K562 (cell line): Measurements from ENCODE around the gene KBTBD4. TPM values are rescaled to one million over a fixed set of nuclear protein-coding genes. Genes with fewer than 3 reads are reported as not detected.

Experiments used
- CBX2 ChIP-seq: fragments of 200-600 bp; sonication (generic); IDR thresholded peaks from one replicate; pipeline ENCODE4 v1.6.1; 2012; ENCODE audit warnings: mild to moderate bottlenecking, low read length, inconsistent platforms; ENCODE audit not compliant: insufficient read depth, poor library complexity, severe bottlenecking
- CCAR2 ChIP-seq: fragments of 200-400 bp; formaldehyde crosslinking; IDR thresholded peaks from 2 replicates; pipeline ENCODE4 v1.6.1; 2017; ENCODE audit warnings: mild to moderate bottlenecking, low read depth, low read length
- DNMT1 ChIP-seq: fragments of 450-650 bp; IDR thresholded peaks from 2 replicates; pipeline ENCODE4 v1.6.1; 2016; ENCODE audit warnings: antibody characterized with exemption, mild to moderate bottlenecking
- HMG20B ChIP-seq: fragments of 250-450 bp; sonication (Bioruptor Pico); IDR thresholded peaks from 2 replicates; pipeline ENCODE4 v1.5.0; 2021; ENCODE audit warnings: mild to moderate bottlenecking
- LEF1 ChIP-seq: fragments of 450-650 bp; IDR thresholded peaks from 2 replicates; pipeline ENCODE4 v1.6.1; 2016; ENCODE audit warnings: mild to moderate bottlenecking
- MAFK ChIP-seq: IDR thresholded peaks from 2 replicates; pipeline ENCODE4 v1.6.1; 2011; ENCODE audit warnings: low read length, improper control_type of control experiment
- MCM5 ChIP-seq: fragments of 450-650 bp; IDR thresholded peaks from 2 replicates; pipeline ENCODE4 v1.6.1; 2016; ENCODE audit warnings: low read depth
- NCOA4 ChIP-seq: fragments of 450-650 bp; IDR thresholded peaks from 2 replicates; pipeline ENCODE4 v1.6.1; 2018; ENCODE audit warnings: mild to moderate bottlenecking; ENCODE audit not compliant: partially characterized antibody
- NFIC ChIP-seq: fragments of 450-650 bp; IDR thresholded peaks from 2 replicates; pipeline ENCODE4 v1.6.1; 2017; ENCODE audit warnings: mild to moderate bottlenecking, inconsistent platforms
- POLR2A ChIP-seq: fragments of 450-650 bp; conservative IDR thresholded peaks from 2 replicates; pipeline ENCODE4 v1.6.1; 2016
- PPARD ChIP-seq: fragments of 250-450 bp; sonication (Bioruptor Pico); IDR thresholded peaks from 2 replicates; pipeline ENCODE4 v1.8.0; 2022; ENCODE audit warnings: inconsistent platforms, mild to moderate bottlenecking, moderate library complexity
- PRPF4 ChIP-seq: fragments of 200-400 bp; formaldehyde crosslinking; IDR thresholded peaks from one replicate; pipeline ENCODE4 v1.6.1; 2017; ENCODE audit warnings: low read length, low read depth, mild to moderate bottlenecking; ENCODE audit not compliant: insufficient read depth, poor library complexity, severe bottlenecking
- RNF2 ChIP-seq: sonication (generic); IDR thresholded peaks from 2 replicates; pipeline ENCODE4 v1.6.1; 2016
- SRF ChIP-seq, 2 experiments: fragments of 250-450, 450-650 bp in 1 of 2; sonication (Bioruptor Pico) in 1 of 2; sonication (generic) in 1 of 2; formaldehyde crosslinking; IDR thresholded peaks; 2 replicates each; pipeline versions ENCODE4 v1.5.0 to v1.5.1; 2020 to 2022; ENCODE audit warnings: mild to moderate bottlenecking in 1 of 2, missing genetic modification reagents in 1 of 2
- TRIM28 ChIP-seq: fragments of 450-650 bp; IDR thresholded peaks from 2 replicates; pipeline ENCODE4 v1.6.1; 2017
- ZNF311 ChIP-seq: fragments of 250-450 bp; sonication (Bioruptor Pico); IDR thresholded peaks from 2 replicates; pipeline ENCODE4 v1.4.0; 2020; ENCODE audit warnings: mild to moderate bottlenecking, moderate library complexity
- ZNF778 ChIP-seq: fragments of 450-650 bp; formaldehyde crosslinking; IDR thresholded peaks from 2 replicates; pipeline ENCODE4 v1.4.0; 2020; ENCODE audit warnings: mild to moderate bottlenecking, moderate library complexity
- polyA plus RNA-seq, 8 experiments: library from polyadenylated mRNA; depleted of rRNA in 4 of 8; stranded (reverse) in 5 of 8; unstranded in 3 of 8; fragments of >200 nt; fragmentation: Nextera tagmentation in 2 of 8; fragmentation: Illumina TruSeq in 1 of 8; extraction: Ambion mirVana in 2 of 8; extraction: Trizol in 1 of 8; gene quantifications; 2 replicates each; pipeline versions ENCODE4 v1.2.1 to v1.2.3, GENCODE V29; 2011 to 2014; ENCODE audit warnings: inconsistent platforms in 1 of 8, missing spikeins in 1 of 8
- total RNA-seq, 7 experiments: library from RNA; depleted of rRNA in 6 of 7; stranded (reverse); fragments of >200 nt in 6 of 7; fragmentation: Illumina TruSeq in 2 of 7; extraction: Trizol in 2 of 7; gene quantifications; 2 replicates each; pipeline versions ENCODE4 v1.2.1 to v1.2.3, GENCODE V29; 2011 to 2021; ENCODE audit warnings: low replicate concordance in 1 of 7
- TF ChIP-seq, protein P1 (sequence below): sonication (generic); formaldehyde crosslinking; IDR thresholded peaks from 2 replicates; pipeline ENCODE4 v1.8.1; 2023; ENCODE audit warnings: missing genetic modification reagents, mild to moderate bottlenecking, borderline replicate concordance
- TF ChIP-seq, protein P2 (sequence below): sonication (generic); formaldehyde crosslinking; IDR thresholded peaks from 2 replicates; pipeline ENCODE4 v1.4.0; 2020; ENCODE audit warnings: mild to moderate bottlenecking, missing genetic modification reagents
- TF ChIP-seq, protein P3 (sequence below): fragments of 450-650 bp; IDR thresholded peaks from one replicate; pipeline ENCODE4 v1.6.1; 2018; ENCODE audit warnings: mild to moderate bottlenecking, moderate library complexity; ENCODE audit not compliant: partially characterized antibody
- TF ChIP-seq, protein P4 (sequence below): sonication (generic); formaldehyde crosslinking; IDR thresholded peaks from 2 replicates; pipeline ENCODE4 v1.5.0; 2020; ENCODE audit warnings: missing genetic modification reagents

Gene KBTBD4
- total and polyA plus RNA-seq, 9 of the 15 experiments (the other 6 are each of a cell fraction or from before 2014, with no cell fraction given), result 7.0 to 33.9 (median 13.3) TPM

DNA sequence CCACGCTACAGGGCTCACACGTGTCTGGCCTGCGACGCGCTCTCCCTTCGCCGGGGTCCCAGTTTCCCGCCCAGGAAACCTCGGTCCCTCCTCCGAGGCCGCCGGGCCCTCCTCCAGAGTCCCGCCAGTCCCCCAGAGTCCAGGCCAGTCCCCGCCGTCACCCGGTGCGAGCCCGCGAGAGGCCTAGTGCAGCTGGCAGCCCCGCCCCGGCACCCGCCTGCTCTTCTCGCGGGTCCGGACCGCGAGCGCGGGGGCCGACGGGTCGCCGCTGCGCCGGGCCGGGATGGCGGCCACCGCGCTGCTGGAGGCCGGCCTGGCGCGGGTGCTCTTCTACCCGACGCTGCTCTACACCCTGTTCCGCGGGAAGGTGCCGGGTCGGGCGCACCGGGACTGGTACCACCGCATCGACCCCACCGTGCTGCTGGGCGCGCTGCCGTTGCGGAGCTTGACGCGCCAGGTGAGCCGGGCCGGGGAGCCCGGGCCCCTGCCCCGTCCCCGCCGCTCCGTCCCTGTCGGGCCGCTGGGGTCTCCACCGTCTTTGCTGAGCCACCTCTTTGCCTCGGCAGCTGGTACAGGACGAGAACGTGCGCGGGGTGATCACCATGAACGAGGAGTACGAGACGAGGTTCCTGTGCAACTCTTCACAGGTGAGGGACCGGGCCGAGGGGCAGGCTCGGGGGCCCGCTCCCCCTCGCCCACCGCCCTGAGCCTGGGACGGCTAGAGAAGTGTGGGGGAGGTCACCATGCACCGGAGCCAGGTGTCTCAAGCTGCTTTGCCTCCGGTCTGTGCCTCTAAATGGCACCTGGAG lies 13.2 kb downstream of the KBTBD4 start, which contains the start of gene PTPMT1 (continued):
- TF ChIP-seq NFIC (peak; percentile 26), RNF2 (no peak; the same call in 1 of the 2 replicates), SRF (CRISPR knock-in tag; IDR thresholded peaks at IDR 0.05) (no peak; a peak in 1 of 4 replicates), POLR2A (peak; percentile 79), LEF1 (no peak), ZNF311 (CRISPR knock-in tag) (no peak), HMG20B (CRISPR knock-in tag) (no peak), MAFK (no peak), CCAR2 (no peak), MCM5 (no peak), ZNF778 (CRISPR knock-in tag) (no peak), TRIM28 (no peak), PPARD (CRISPR knock-in tag) (no peak), NCOA4 (no peak), DNMT1 (no peak), PRPF4 (no peak), CBX2 (no peak)
- TF ChIP-seq, protein P1, sequence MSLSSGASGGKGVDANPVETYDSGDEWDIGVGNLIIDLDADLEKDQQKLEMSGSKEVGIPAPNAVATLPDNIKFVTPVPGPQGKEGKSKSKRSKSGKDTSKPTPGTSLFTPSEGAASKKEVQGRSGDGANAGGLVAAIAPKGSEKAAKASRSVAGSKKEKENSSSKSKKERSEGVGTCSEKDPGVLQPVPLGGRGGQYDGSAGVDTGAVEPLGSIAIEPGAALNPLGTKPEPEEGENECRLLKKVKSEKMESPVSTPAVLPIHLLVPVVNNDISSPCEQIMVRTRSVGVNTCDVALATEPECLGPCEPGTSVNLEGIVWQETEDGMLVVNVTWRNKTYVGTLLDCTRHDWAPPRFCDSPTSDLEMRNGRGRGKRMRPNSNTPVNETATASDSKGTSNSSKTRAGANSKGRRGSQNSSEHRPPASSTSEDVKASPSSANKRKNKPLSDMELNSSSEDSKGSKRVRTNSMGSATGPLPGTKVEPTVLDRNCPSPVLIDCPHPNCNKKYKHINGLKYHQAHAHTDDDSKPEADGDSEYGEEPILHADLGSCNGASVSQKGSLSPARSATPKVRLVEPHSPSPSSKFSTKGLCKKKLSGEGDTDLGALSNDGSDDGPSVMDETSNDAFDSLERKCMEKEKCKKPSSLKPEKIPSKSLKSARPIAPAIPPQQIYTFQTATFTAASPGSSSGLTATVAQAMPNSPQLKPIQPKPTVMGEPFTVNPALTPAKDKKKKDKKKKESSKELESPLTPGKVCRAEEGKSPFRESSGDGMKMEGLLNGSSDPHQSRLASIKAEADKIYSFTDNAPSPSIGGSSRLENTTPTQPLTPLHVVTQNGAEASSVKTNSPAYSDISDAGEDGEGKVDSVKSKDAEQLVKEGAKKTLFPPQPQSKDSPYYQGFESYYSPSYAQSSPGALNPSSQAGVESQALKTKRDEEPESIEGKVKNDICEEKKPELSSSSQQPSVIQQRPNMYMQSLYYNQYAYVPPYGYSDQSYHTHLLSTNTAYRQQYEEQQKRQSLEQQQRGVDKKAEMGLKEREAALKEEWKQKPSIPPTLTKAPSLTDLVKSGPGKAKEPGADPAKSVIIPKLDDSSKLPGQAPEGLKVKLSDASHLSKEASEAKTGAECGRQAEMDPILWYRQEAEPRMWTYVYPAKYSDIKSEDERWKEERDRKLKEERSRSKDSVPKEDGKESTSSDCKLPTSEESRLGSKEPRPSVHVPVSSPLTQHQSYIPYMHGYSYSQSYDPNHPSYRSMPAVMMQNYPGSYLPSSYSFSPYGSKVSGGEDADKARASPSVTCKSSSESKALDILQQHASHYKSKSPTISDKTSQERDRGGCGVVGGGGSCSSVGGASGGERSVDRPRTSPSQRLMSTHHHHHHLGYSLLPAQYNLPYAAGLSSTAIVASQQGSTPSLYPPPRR (CRISPR knock-in tag), result no peak
- TF ChIP-seq, protein P2, sequence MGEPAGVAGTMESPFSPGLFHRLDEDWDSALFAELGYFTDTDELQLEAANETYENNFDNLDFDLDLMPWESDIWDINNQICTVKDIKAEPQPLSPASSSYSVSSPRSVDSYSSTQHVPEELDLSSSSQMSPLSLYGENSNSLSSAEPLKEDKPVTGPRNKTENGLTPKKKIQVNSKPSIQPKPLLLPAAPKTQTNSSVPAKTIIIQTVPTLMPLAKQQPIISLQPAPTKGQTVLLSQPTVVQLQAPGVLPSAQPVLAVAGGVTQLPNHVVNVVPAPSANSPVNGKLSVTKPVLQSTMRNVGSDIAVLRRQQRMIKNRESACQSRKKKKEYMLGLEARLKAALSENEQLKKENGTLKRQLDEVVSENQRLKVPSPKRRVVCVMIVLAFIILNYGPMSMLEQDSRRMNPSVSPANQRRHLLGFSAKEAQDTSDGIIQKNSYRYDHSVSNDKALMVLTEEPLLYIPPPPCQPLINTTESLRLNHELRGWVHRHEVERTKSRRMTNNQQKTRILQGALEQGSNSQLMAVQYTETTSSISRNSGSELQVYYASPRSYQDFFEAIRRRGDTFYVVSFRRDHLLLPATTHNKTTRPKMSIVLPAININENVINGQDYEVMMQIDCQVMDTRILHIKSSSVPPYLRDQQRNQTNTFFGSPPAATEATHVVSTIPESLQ (CRISPR knock-in tag), result 0 out of 2 replicates have a peak, but pooled peaks have one; percentile 81
- TF ChIP-seq, protein P3, sequence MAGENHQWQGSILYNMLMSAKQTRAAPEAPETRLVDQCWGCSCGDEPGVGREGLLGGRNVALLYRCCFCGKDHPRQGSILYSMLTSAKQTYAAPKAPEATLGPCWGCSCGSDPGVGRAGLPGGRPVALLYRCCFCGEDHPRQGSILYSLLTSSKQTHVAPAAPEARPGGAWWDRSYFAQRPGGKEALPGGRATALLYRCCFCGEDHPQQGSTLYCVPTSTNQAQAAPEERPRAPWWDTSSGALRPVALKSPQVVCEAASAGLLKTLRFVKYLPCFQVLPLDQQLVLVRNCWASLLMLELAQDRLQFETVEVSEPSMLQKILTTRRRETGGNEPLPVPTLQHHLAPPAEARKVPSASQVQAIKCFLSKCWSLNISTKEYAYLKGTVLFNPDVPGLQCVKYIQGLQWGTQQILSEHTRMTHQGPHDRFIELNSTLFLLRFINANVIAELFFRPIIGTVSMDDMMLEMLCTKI, result no peak
- TF ChIP-seq, protein P4, sequence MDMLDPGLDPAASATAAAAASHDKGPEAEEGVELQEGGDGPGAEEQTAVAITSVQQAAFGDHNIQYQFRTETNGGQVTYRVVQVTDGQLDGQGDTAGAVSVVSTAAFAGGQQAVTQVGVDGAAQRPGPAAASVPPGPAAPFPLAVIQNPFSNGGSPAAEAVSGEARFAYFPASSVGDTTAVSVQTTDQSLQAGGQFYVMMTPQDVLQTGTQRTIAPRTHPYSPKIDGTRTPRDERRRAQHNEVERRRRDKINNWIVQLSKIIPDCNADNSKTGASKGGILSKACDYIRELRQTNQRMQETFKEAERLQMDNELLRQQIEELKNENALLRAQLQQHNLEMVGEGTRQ (CRISPR knock-in tag), result no peak
